GM19351 (cell line): ENCODE data around the gene NSA2.
"Not testable (repeated sequence)": the region's sequence is repeated elsewhere in the genome, so short reads cannot be mapped to it uniquely, and the experiment has no call there.

Experiments
- ATAC-seq: cut with Tn5 transposase; IDR thresholded peaks from one replicate; pipeline ENCODE4 v1.9.1; 2021; ENCODE audit warnings: mild to moderate bottlenecking, moderate library complexity; ENCODE audit not compliant: unreplicated experiment

NSA2 gene

GRCh38 chr5:74766849-74767578, at the start of gene NSA2, which contains the start of gene GFM2:
TSS of gene NSA2 (plus strand) at chr5:74767249. CDS start at chr5:74767361, 112 bp downstream.
TSS of gene GFM2 (minus strand) at chr5:74767117. CDS start at chr5:74763742, 3,375 bp downstream.
- peak; percentile 84 for ATAC-seq

- ATAC-seq: no peak
Observed at GRCh38 chr5:74717596-74717995, 49.5 kb upstream of the NSA2 start.

GRCh38 chr5:74722271-74722670, 44.8 kb upstream of the NSA2 start:
- no peak for ATAC-seq

GRCh38 chr5:74725331-74725730, 41.7 kb upstream of the NSA2 start:
- no peak for ATAC-seq

- ATAC-seq: no peak
Observed at GRCh38 chr5:74736759-74737158, 30.3 kb upstream of the NSA2 start.

- no peak for ATAC-seq
Observed at GRCh38 chr5:74738406-74738805, 28.6 kb upstream of the NSA2 start.

- ATAC-seq: not testable (repeated sequence)
Observed at GRCh38 chr5:74748742-74749141, 18.3 kb upstream of the NSA2 start.

GRCh38 chr5:74761241-74761640, 5.8 kb upstream of the NSA2 start:
- no peak for ATAC-seq

GRCh38 chr5:74762599-74762998, 4.5 kb upstream of the NSA2 start:
- ATAC-seq: no peak

GRCh38 chr5:74763504-74763903, 3.5 kb upstream of the NSA2 start:
- no peak for ATAC-seq

- ATAC-seq: no peak
Observed at GRCh38 chr5:74765201-74765600, 1.8 kb upstream of the NSA2 start.

- no peak for ATAC-seq
Observed at GRCh38 chr5:74765929-74766328, 1.1 kb upstream of the NSA2 start.

- peak; percentile 34 for ATAC-seq
Observed at GRCh38 chr5:74766418-74766848, 616 bp upstream of the NSA2 start.

GRCh38 chr5:74767579-74767913, 497 bp downstream of the NSA2 start:
- peak; percentile 17 for ATAC-seq

GRCh38 chr5:74772359-74772758, 5.3 kb downstream of the NSA2 start:
- ATAC-seq: no peak

- no peak for ATAC-seq
Observed at GRCh38 chr5:74778609-74779008, 11.6 kb downstream of the NSA2 start.

GRCh38 chr5:74786851-74787250, 19.8 kb downstream of the NSA2 start:
- no peak for ATAC-seq

GRCh38 chr5:74787424-74787823, 20.4 kb downstream of the NSA2 start:
- ATAC-seq: no peak

- ATAC-seq: not testable (repeated sequence)
Observed at GRCh38 chr5:74791669-74792068, 24.6 kb downstream of the NSA2 start.

GRCh38 chr5:74798977-74799911, 32.2 kb downstream of the NSA2 start:
- no peak for ATAC-seq

GRCh38 chr5:74801197-74801596, 34.1 kb downstream of the NSA2 start:
- ATAC-seq: no peak

- ATAC-seq: no peak
Observed at GRCh38 chr5:74801941-74802340, 34.9 kb downstream of the NSA2 start.
